Gastrocnemius medialis (tissue), 4 donors: ENCODE results near the gene CEPT1.

ENCODE experiments used
- CTCF ChIP-seq, 5 experiments: fragments of 450-650 bp in 3 of 5; fragments of 200-600 bp in 2 of 5; sonication (generic) in 2 of 5; IDR thresholded peaks in 4 of 5; conservative IDR thresholded peaks in 1 of 5; 1 replicate in 4 of 5; 2 replicates in 1 of 5; pipeline ENCODE4 v1.5.1; 2016 to 2019; ENCODE audit warnings: antibody characterized with exemption in 5 of 5, mild to moderate bottlenecking in 3 of 5, moderate library complexity in 3 of 5
- POLR2A ChIP-seq, 2 donors: fragments of 450-650 bp; IDR thresholded peaks; one replicate each; pipeline ENCODE4 v1.6.1; 2017; ENCODE audit warnings: antibody characterized with exemption in 2 of 2, mild to moderate bottlenecking in 2 of 2, moderate library complexity in 2 of 2

- TF ChIP-seq CTCF (IDR thresholded peaks at IDR 0.05 in 4 of 5, conservative IDR thresholded peaks at IDR 0.05 in 1 of 5) (no peak), POLR2A (IDR thresholded peaks at IDR 0.05) (no peak)
These were observed 92.1 kb downstream of the CEPT1 start for GRCh38 chr1:111232134-111232533.
